IMR-90 (cell line): Measurements from ENCODE around the gene SEMA4B.

Source experiments
- CTCF ChIP-seq: conservative IDR thresholded peaks from 2 replicates; pipeline ENCODE4 v1.5.1; 2012; ENCODE audit warnings: mild to moderate bottlenecking, low read depth, low read length, improper control_type of control experiment
- FOS ChIP-seq: fragments of 150-350 bp; IDR thresholded peaks from 2 replicates; pipeline ENCODE4 v1.6.1; 2016; ENCODE audit warnings: low read depth, low read length

GRCh38 chr15:90266485-90266884, 65.4 kb downstream of the SEMA4B start:
- TF ChIP-seq FOS (no peak), CTCF (no peak)
